GM12878 (cell line): Measurements from ENCODE around the gene AGXT. TPM values are rescaled to one million over a fixed set of nuclear protein-coding genes. Genes with fewer than 3 reads are reported as not detected.

ENCODE experiments used
- ATAC-seq: fragments of 200-7000 bp; cut with Tn5 transposase; 3 replicates; pipeline ENCODE4 v1.9.1; 2020; ENCODE audit warnings: mild to moderate bottlenecking, moderate library complexity
- BruUV-seq: library from RNA; stranded (reverse); fragments of 400-500 nt; replicated peaks from 2 replicates; lab custom pipeline; 2021; lab: Mats Ljungman, UMichigan
- CTCF ChIA-PET: fragments of 300-600 bp; sonication (Branson Sonifier 250); formaldehyde crosslinking; extraction: SDS; loops from one replicate; lab custom pipeline; 2021; ENCODE audit warnings: inconsistent platforms; lab: Yijun Ruan, JAX
- POLR2A ChIA-PET: fragments of 350-600 bp; formaldehyde crosslinking; extraction: SDS; loops from one replicate; lab custom pipeline; 2021; ENCODE audit warnings: inconsistent platforms; lab: Charles Lee
- RAD21 ChIA-PET: fragments of 300-600 bp; sonication (Branson Sonifier 250); formaldehyde crosslinking; loops from one replicate; lab custom pipeline; 2023; ENCODE audit warnings: antibody characterized with exemption; ENCODE audit not compliant: unreplicated experiment; lab: Charles Lee
- SMC1A ChIA-PET: fragments of 300-600 bp; sonication (Branson Sonifier 250); formaldehyde crosslinking; loops from one replicate; lab custom pipeline; 2023; ENCODE audit not compliant: unreplicated experiment, uncharacterized antibody; lab: Charles Lee
- DNase-seq: peaks from one replicate; pipeline ENCODE4 v3.0.0-alpha.2; 2011; ENCODE audit warnings: low read depth, low spot score
- FAIRE-seq: peaks from 3 replicates; lab custom pipeline; 2011; peaks lifted over from hg19 to GRCh38; lab: Jason Lieb, UNC
- H2AFZ ChIP-seq: 2 replicates; pipeline ENCODE4 v1.6.0; 2011; ENCODE audit warnings: low read depth, low read length, control low read depth; ENCODE audit not compliant: control insufficient read depth
- H3K27ac ChIP-seq: 2 replicates; pipeline ENCODE4 v1.5.1; 2011; ENCODE audit warnings: control low read depth; ENCODE audit not compliant: control insufficient read depth, insufficient read depth
- H3K27me3 ChIP-seq, 2 experiments: replicated peaks in 1 of 2; 2 replicates each; pipeline versions ENCODE4 v1.6.0 to v1.6.1; 2011; ENCODE audit warnings: low read length in 1 of 2; ENCODE audit not compliant: control insufficient read depth in 2 of 2, insufficient read depth in 2 of 2
- H3K36me3 ChIP-seq, 2 experiments: 2 replicates each; pipeline ENCODE4 v1.5.1; 2011; ENCODE audit warnings: low read length in 1 of 2; ENCODE audit not compliant: control insufficient read depth in 2 of 2, insufficient read depth in 2 of 2
- H3K4me1 ChIP-seq: 2 replicates; pipeline ENCODE4 v1.6.1; 2011; ENCODE audit warnings: mild to moderate bottlenecking, low read length, moderate library complexity, mixed read lengths; ENCODE audit not compliant: control insufficient read depth, insufficient read depth
- H3K4me2 ChIP-seq: 2 replicates; pipeline ENCODE4 v1.6.0; 2011; ENCODE audit warnings: control low read depth; ENCODE audit not compliant: control insufficient read depth, insufficient read depth
- H3K4me3 ChIP-seq: fragments of 200-600 bp; sonication (generic); 2 replicates; pipeline ENCODE4 v1.5.1; 2016
- H3K79me2 ChIP-seq: 2 replicates; pipeline ENCODE4 v1.6.0; 2011; ENCODE audit warnings: low read length; ENCODE audit not compliant: control insufficient read depth, insufficient read depth
- H3K9ac ChIP-seq: 2 replicates; pipeline ENCODE4 v1.8.0; 2011; ENCODE audit warnings: low read length, control low read depth, mixed read lengths; ENCODE audit not compliant: control insufficient read depth, insufficient read depth
- H3K9me3 ChIP-seq: replicated peaks from 3 replicates; pipeline ENCODE4 v1.5.1; 2011; ENCODE audit warnings: mild to moderate bottlenecking, low read length; ENCODE audit not compliant: control insufficient read depth, insufficient read depth
- H4K20me1 ChIP-seq: 2 replicates; pipeline ENCODE4 v1.6.0; 2011; ENCODE audit not compliant: control insufficient read depth, insufficient read depth
- BRCA1 ChIP-seq: IDR thresholded peaks from 2 replicates; pipeline ENCODE4 v1.6.1; 2011; ENCODE audit warnings: low read depth, low read length, improper control_type of control experiment
- CHD2 ChIP-seq: IDR thresholded peaks from 2 replicates; pipeline ENCODE4 v1.6.1; 2011; ENCODE audit warnings: low read depth, low read length, improper control_type of control experiment, borderline replicate concordance
- CREB1 ChIP-seq: IDR thresholded peaks from 2 replicates; pipeline ENCODE4 v1.6.1; 2012; ENCODE audit warnings: low read depth, mild to moderate bottlenecking, inconsistent platforms
- CTCF ChIP-seq, 3 experiments: IDR thresholded peaks in 2 of 3; conservative IDR thresholded peaks in 1 of 3; 2 replicates each; pipeline ENCODE4 v1.5.1; 2011; ENCODE audit warnings: low read depth in 3 of 3, low read length in 3 of 3, mild to moderate bottlenecking in 3 of 3, control low read depth in 2 of 3, moderate library complexity in 2 of 3, inconsistent platforms in 1 of 3, mixed read lengths in 1 of 3; ENCODE audit not compliant: control insufficient read depth in 2 of 3, insufficient read depth in 1 of 3; ENCODE audit errors: extremely low read depth in 1 of 3
- FOXK2 ChIP-seq: fragments of 450-650 bp; IDR thresholded peaks from 2 replicates; pipeline ENCODE4 v1.6.1; 2017; ENCODE audit warnings: mild to moderate bottlenecking, moderate library complexity
- JUND ChIP-seq: IDR thresholded peaks from 2 replicates; pipeline ENCODE4 v1.6.1; 2012; ENCODE audit warnings: low read depth, mild to moderate bottlenecking, low read length, improper control_type of control experiment, moderate library complexity
- PAX8 ChIP-seq: fragments of 450-650 bp; IDR thresholded peaks from 2 replicates; pipeline ENCODE4 v1.6.1; 2017; ENCODE audit warnings: mild to moderate bottlenecking, moderate library complexity
- SMAD1 ChIP-seq: fragments of 450-650 bp; IDR thresholded peaks from 2 replicates; pipeline ENCODE4 v1.6.1; 2018; ENCODE audit warnings: mild to moderate bottlenecking, low read depth; ENCODE audit not compliant: partially characterized antibody
- SUPT20H ChIP-seq: IDR thresholded peaks from 2 replicates; pipeline ENCODE4 v1.6.1; 2011; ENCODE audit warnings: low read depth, mild to moderate bottlenecking, low read length, moderate library complexity, borderline replicate concordance; ENCODE audit not compliant: control insufficient read depth
- SUZ12 ChIP-seq: fragments of 200-600 bp; sonication (generic); IDR thresholded peaks from one replicate; pipeline ENCODE4 v1.6.1; 2018; ENCODE audit warnings: antibody characterized with exemption, mild to moderate bottlenecking; ENCODE audit not compliant: unreplicated experiment
- ZNF24 ChIP-seq: fragments of 450-650 bp; IDR thresholded peaks from 2 replicates; pipeline ENCODE4 v1.6.1; 2017; ENCODE audit warnings: antibody characterized with exemption, mild to moderate bottlenecking
- WGBS: methylation state at CpG from one replicate; pipeline ENCODE4 v1.1.6; 2016; ENCODE audit warnings: low lambda C conversion rate; ENCODE audit not compliant: insufficient replicate concordance, insufficient coverage; ENCODE audit errors: missing lambda C conversion rate; 5-methylcytosine and 5-hydroxymethylcytosine counted together
- in situ Hi-C: fragments of 300-500 bp; cut with MboI; formaldehyde crosslinking; loops from 9 replicates; pipeline ENCODE4 v1.14.3; 2018; ENCODE audit warnings: mixed read lengths
- intact Hi-C: fragments of 100-400 bp; cut with micrococcal nuclease; formaldehyde crosslinking; loops from one replicate; pipeline ENCODE4 v1.14.2; 2022; ENCODE audit not compliant: unreplicated experiment
- polyA plus RNA-seq, 11 experiments: library from polyadenylated mRNA; depleted of rRNA in 4 of 11; unstranded in 6 of 11; stranded (reverse) in 5 of 11; fragments of >200 nt; fragmentation: Nextera tagmentation in 4 of 11; fragmentation: Illumina TruSeq in 1 of 11; extraction: Ambion mirVana in 4 of 11; extraction: Trizol in 1 of 11; gene quantifications; 1 replicate in 1 of 11; 2 replicates in 10 of 11; pipeline versions ENCODE4 v1.2.1 to v1.2.3, GENCODE V29; 2011 to 2016; ENCODE audit warnings: inconsistent platforms in 2 of 11, missing spikeins in 2 of 11, low read depth in 1 of 11
- total RNA-seq, 4 experiments: library from RNA; depleted of rRNA in 3 of 4; stranded (reverse); fragments of >200 nt in 3 of 4; fragmentation: Illumina TruSeq in 1 of 4; extraction: Trizol in 1 of 4; gene quantifications; 2 replicates each; pipeline versions ENCODE4 v1.2.1 to v1.2.3, GENCODE V29; 2013 to 2021

The AGXT gene
- total and polyA plus RNA-seq, 10 of the 15 experiments (the other 5 are each of a cell fraction or from before 2014, with no cell fraction given), result 0.18 TPM; not detected in 9

- SMC1A ChIA-PET, result no interaction called here
- in situ Hi-C loops, result no loop called here
- no peak for TF ChIP-seq ZNF24
- TF ChIP-seq BRCA1, result no peak
- no peak for TF ChIP-seq PAX8
- TF ChIP-seq FOXK2, result no peak
- TF ChIP-seq SUPT20H, result no peak
- TF ChIP-seq CTCF (IDR thresholded peaks at IDR 0.05 in 2 of 3, conservative IDR thresholded peaks at IDR 0.05 in 1 of 3; ENCODE audit: control insufficient read depth in 2 of 3, extremely low read depth in 1 of 3, insufficient read depth in 1 of 3, low read depth in 3 of 3, low read length in 3 of 3), result no peak
- no peak for TF ChIP-seq SUZ12
- no peak for TF ChIP-seq JUND
- no peak for TF ChIP-seq CHD2
- TF ChIP-seq CREB1, result no peak
- TF ChIP-seq SMAD1, result no peak
- TF ChIP-seq, all 136 proteins: peak for 0
- Histone ChIP-seq H3K27me3 (no peaks in the 10 kb centered on the region; a peak in 1 of 4 replicates), H3K79me2 (no peaks in the 10 kb centered on the region), H3K27ac (no peak overlapping the region), H3K36me3 (no peaks in the 10 kb centered on the region), H3K9me3 (no peaks in the 10 kb centered on the region), H4K20me1 (no peaks in the 10 kb centered on the region), H2AFZ (no peak overlapping the region), H3K4me1 (no peaks in the 10 kb centered on the region), H3K4me3 (no peak overlapping the region), H3K4me2 (no peak overlapping the region), H3K9ac (no peak overlapping the region)
- ATAC-seq, result no peak
- BruUV-seq, result no TSS peak
- RAD21 ChIA-PET, result no interaction called here
- no peak for DNase-seq
- 43% methylated on average over 18 of the region's 18 CpGs for WGBS
- FAIRE-seq, result no peak
- intact Hi-C loops, result no loop called here
- POLR2A ChIA-PET, result no interaction called here
- CTCF ChIA-PET, result no interaction called here
Observed at GRCh38 chr2:240886678-240887609, 18.3 kb downstream of the AGXT start.
